Measurements from ENCODE around the gene LEKR1. TPM values are rescaled to one million over a fixed set of nuclear protein-coding genes. Genes with fewer than 3 reads are reported as not detected.

LEKR1 gene
- total RNA-seq, 2 donors from 2014 or later, result 0.99 to 1.3 TPM

- no peak overlapping the region for H3K27ac ChIP-seq
- 88 to 90% methylated on average over 6 of the region's 6 CpGs for WGBS, 2 donors
- no peaks in the 10 kb centered on the region for H3K4me1 ChIP-seq
- no peak for DNase-seq
- H3K36me3 ChIP-seq (replicated peaks in 1 of 2; ENCODE audit: insufficient read depth in 1 of 2, low read depth in 2 of 2), result no peaks in the 10 kb centered on the region
- no peaks in the 10 kb centered on the region for H3K9me3 ChIP-seq
- no peak overlapping the region for H3K4me3 ChIP-seq
- intact Hi-C loops (cut with DNase I), result no loop called here
- no peak for ATAC-seq
- no peaks in the 10 kb centered on the region for H3K27me3 ChIP-seq
- no peak for TF ChIP-seq POLR2A (IDR thresholded peaks at IDR 0.05)
- TF ChIP-seq CTCF (IDR thresholded peaks at IDR 0.05), result no peak
These were observed 92.6 kb downstream of the LEKR1 start for GRCh38 chr3:156918746-156919145.

- H3K27me3 ChIP-seq, result no peaks in the 10 kb centered on the region
- 85 to 91% methylated on average over 3 of the region's 3 CpGs for WGBS, 2 donors
- H3K9me3 ChIP-seq, result no peaks in the 10 kb centered on the region
- H3K27ac ChIP-seq, result no peak overlapping the region
- H3K36me3 ChIP-seq (replicated peaks in 1 of 2; ENCODE audit: insufficient read depth in 1 of 2, low read depth in 2 of 2), result no peaks in the 10 kb centered on the region
- H3K4me3 ChIP-seq, result no peak overlapping the region
- intact Hi-C loops (cut with DNase I), result no loop called here
- TF ChIP-seq CTCF (IDR thresholded peaks at IDR 0.05) (no peak), POLR2A (IDR thresholded peaks at IDR 0.05) (no peak)
- DNase-seq (no peak), ATAC-seq (no peak)
- H3K4me1 ChIP-seq, result no peaks in the 10 kb centered on the region
These were observed 93.7 kb downstream of the LEKR1 start for GRCh38 chr3:156919818-156920217.

GRCh38 chr3:156920399-156920798 is 94.2 kb downstream of the LEKR1 start:
- no peak for ATAC-seq
- H3K27me3 ChIP-seq, result no peaks in the 10 kb centered on the region
- H3K9me3 ChIP-seq, result no peaks in the 10 kb centered on the region
- 88 to 94% methylated on average over 1 of the region's 1 CpG for WGBS, 2 donors
- DNase-seq, result no peak
- TF ChIP-seq CTCF (IDR thresholded peaks at IDR 0.05), result no peak
- TF ChIP-seq POLR2A (IDR thresholded peaks at IDR 0.05), result no peak
- intact Hi-C loops (cut with DNase I), result no loop called here
- no peaks in the 10 kb centered on the region for H3K4me1 ChIP-seq
- no peaks in the 10 kb centered on the region for H3K36me3 ChIP-seq (replicated peaks in 1 of 2; ENCODE audit: insufficient read depth in 1 of 2, low read depth in 2 of 2)
- H3K4me3 ChIP-seq, result no peak overlapping the region
- H3K27ac ChIP-seq, result no peak overlapping the region

GRCh38 chr3:156923349-156923748 is 97.2 kb downstream of the LEKR1 start:
- H3K4me1 ChIP-seq, result no peaks in the 10 kb centered on the region
- no peak overlapping the region for H3K4me3 ChIP-seq
- WGBS, 2 donors, result 96 to 97% methylated on average over 1 of the region's 1 CpG
- intact Hi-C loops (cut with DNase I), result no loop called here
- DNase-seq, result no peak
- H3K36me3 ChIP-seq (replicated peaks in 1 of 2; ENCODE audit: insufficient read depth in 1 of 2, low read depth in 2 of 2), result no peaks in the 10 kb centered on the region
- H3K9me3 ChIP-seq, result no peaks in the 10 kb centered on the region
- H3K27me3 ChIP-seq, result no peaks in the 10 kb centered on the region
- no peak overlapping the region for H3K27ac ChIP-seq
- ATAC-seq, result no peak
- TF ChIP-seq CTCF (IDR thresholded peaks at IDR 0.05), result no peak
- TF ChIP-seq POLR2A (IDR thresholded peaks at IDR 0.05), result no peak

- ATAC-seq (no peak), DNase-seq (no peak)
- intact Hi-C loops (cut with DNase I), result no loop called here
- Histone ChIP-seq H3K27ac (no peak overlapping the region), H3K36me3 (replicated peaks in 1 of 2; ENCODE audit: insufficient read depth in 1 of 2, low read depth in 2 of 2) (no peaks in the 10 kb centered on the region), H3K4me3 (no peak overlapping the region), H3K4me1 (no peaks in the 10 kb centered on the region), H3K27me3 (no peaks in the 10 kb centered on the region), H3K9me3 (no peaks in the 10 kb centered on the region)
- 73 to 86% methylated on average over 2 of the region's 2 CpGs for WGBS, 2 donors
- TF ChIP-seq CTCF (IDR thresholded peaks at IDR 0.05) (no peak), POLR2A (IDR thresholded peaks at IDR 0.05) (no peak)
These were observed 112.6 kb downstream of the LEKR1 start for GRCh38 chr3:156938724-156939123.
